Retinal pigment epithelial cell (primary cell): Measurements from ENCODE around the gene TMCC1.

ENCODE experiments used
- DNase-seq: peaks from one replicate; pipeline ENCODE4 v3.0.0-alpha.2; 2010; ENCODE audit warnings: low read depth
- H3K4me3 ChIP-seq: 2 replicates; pipeline ENCODE4 v1.5.1; 2011; ENCODE audit warnings: mild to moderate bottlenecking, low read length, control low read depth, moderate library complexity
- CTCF ChIP-seq: conservative IDR thresholded peaks from 2 replicates; pipeline ENCODE4 v1.5.1; 2011; ENCODE audit warnings: low read depth, low read length, control low read depth, inconsistent platforms

The TMCC1 gene

GRCh38 chr3:129610276-129610675, 283.2 kb downstream of the TMCC1 start:
- H3K4me3 ChIP-seq = no peak overlapping the region
- TF ChIP-seq CTCF = no peak
- DNase-seq = no peak

- TF ChIP-seq CTCF = no peak
- no peak for DNase-seq
- no peak overlapping the region for H3K4me3 ChIP-seq
Measured at GRCh38 chr3:129609591-129610182, 283.8 kb downstream of the TMCC1 start.

GRCh38 chr3:129608936-129609590, 284.4 kb downstream of the TMCC1 start:
- TF ChIP-seq CTCF = no peak
- H3K4me3 ChIP-seq = no peak overlapping the region
- DNase-seq = no peak

- TF ChIP-seq CTCF = no peak
- DNase-seq = no peak
- no peak overlapping the region for H3K4me3 ChIP-seq
Measured at GRCh38 chr3:129608087-129608935, 285.2 kb downstream of the TMCC1 start.

- DNase-seq = no peak
- TF ChIP-seq CTCF = no peak
- peak overlapping the region; percentile 44 for H3K4me3 ChIP-seq
Measured at GRCh38 chr3:129607391-129608068, 286.0 kb downstream of the TMCC1 start.

- DNase-seq = no peak
- TF ChIP-seq CTCF = no peak
- peak within 1 kb of the TSS; percentile 72 for H3K4me3 ChIP-seq
Measured at GRCh38 chr3:129606636-129607390, 286.7 kb downstream of the TMCC1 start, which contains the start of gene PLXND1. Gene PLXND1 (minus strand): TSS chr3:129606676. CDS start chr3:129606639, 37 bp downstream.
